Prostate gland (tissue), 2 donors: ENCODE results near the gene MCF2L2.

Experiments used
- CTCF ChIP-seq, 4 experiments: fragments of 200-600 bp in 2 of 4; fragments of 450-650 bp in 2 of 4; sonication (generic) in 2 of 4; IDR thresholded peaks; 1 replicate in 3 of 4; 2 replicates in 1 of 4; pipeline ENCODE4 v1.5.1; 2016 to 2019; ENCODE audit warnings: antibody characterized with exemption in 4 of 4, mild to moderate bottlenecking in 2 of 4, moderate library complexity in 2 of 4
- POLR2A ChIP-seq: fragments of 450-650 bp; IDR thresholded peaks from one replicate; pipeline ENCODE4 v1.6.1; 2016; ENCODE audit warnings: antibody characterized with exemption, mild to moderate bottlenecking

DNA sequence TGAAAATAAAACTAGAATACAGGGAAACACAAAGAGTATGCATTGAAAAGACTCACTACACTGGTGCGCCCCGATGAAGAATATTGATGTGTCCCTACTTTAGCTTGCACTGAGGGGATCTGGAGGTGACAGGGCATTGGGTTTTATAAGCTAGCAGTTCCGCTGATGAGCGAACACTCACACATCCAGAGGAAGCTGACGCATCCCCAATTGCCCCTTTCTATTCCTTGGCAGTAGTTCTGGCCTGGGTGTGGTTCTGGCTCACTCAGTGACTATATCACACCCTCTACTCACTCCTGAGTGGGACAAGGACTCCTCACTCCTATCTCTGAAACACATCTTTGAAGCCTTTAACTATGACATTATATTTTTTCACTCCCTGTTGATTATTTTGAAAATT is 104.3 kb downstream of the MCF2L2 start:
- TF ChIP-seq CTCF (IDR thresholded peaks at IDR 0.05) (no peak), POLR2A (no peak)
